GM15510 (cell line): Measurements from ENCODE around the gene MTREX.

Experiments
- POLR2A ChIP-seq: IDR thresholded peaks from 3 replicates; pipeline ENCODE4 v1.6.1; 2011; ENCODE audit warnings: borderline replicate concordance; ENCODE audit not compliant: insufficient read length; ENCODE audit errors: extremely low read depth

The MTREX gene

GRCh38 chr5:55456216-55456895, 148.6 kb downstream of the MTREX start:
- TF ChIP-seq POLR2A, result no peak

- no peak for TF ChIP-seq POLR2A
Observed at GRCh38 chr5:55459572-55459971, 151.8 kb downstream of the MTREX start.

GRCh38 chr5:55463613-55464012, 155.8 kb downstream of the MTREX start:
- TF ChIP-seq POLR2A, result no peak

- TF ChIP-seq POLR2A, result no peak
Observed at GRCh38 chr5:55467862-55468551, 160.2 kb downstream of the MTREX start.

- TF ChIP-seq POLR2A, result no peak
Observed at GRCh38 chr5:55469839-55470238, 162.1 kb downstream of the MTREX start.

GRCh38 chr5:55470282-55470681, 162.5 kb downstream of the MTREX start:
- TF ChIP-seq POLR2A, result no peak

GRCh38 chr5:55471468-55471867, 163.7 kb downstream of the MTREX start:
- TF ChIP-seq POLR2A, result no peak

GRCh38 chr5:55472642-55473041, 164.9 kb downstream of the MTREX start:
- no peak for TF ChIP-seq POLR2A
